GM18909 (cell line): ENCODE data around the gene ZNF12.
"Not testable (repeated sequence)": the region's sequence is repeated elsewhere in the genome, so short reads cannot be mapped to it uniquely, and the experiment has no call there.

Experiments
- ATAC-seq: cut with Tn5 transposase; IDR thresholded peaks from one replicate; pipeline ENCODE4 v1.9.1; 2021; ENCODE audit warnings: mild to moderate bottlenecking; ENCODE audit not compliant: unreplicated experiment, poor library complexity

The ZNF12 gene

DNA sequence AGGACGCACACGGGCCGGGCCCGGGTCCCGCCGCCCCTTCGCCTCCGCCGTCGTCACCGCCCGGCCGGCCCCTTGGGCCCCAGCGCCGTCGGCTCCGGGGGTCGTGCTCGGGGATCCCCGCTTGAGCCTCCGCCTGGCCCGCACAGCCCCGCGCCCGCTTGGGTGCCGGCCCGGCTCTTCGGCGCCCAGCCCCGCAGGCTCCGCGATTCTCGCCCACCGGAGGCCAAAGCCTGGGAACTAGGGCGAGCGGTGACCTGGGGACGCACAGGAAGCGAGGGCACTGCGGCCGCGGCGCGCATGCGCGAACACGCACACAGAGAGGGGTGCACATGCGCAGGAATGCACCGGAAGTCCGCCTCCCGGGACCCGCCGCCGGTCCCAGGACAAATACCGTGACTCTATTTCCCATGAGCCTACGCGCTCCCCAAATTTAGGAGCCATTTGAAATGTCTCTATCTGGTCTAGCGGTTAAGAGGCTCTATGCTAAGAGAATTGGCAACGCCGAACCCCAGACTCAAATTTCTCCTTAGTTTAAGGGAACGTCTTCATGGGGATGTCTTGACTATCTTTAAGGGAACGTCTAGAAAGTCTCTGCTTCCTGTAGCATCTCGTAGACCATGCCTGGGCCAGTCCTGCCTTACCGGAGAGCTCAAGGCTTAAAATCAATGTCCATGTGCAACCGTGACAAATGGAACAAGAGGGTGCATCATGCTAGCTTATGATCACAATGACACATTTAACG lies at the start of gene ZNF12:
Gene ZNF12 (minus strand): TSS at position 282 of the 742 bp plus-strand sequence. CDS start 1,774 bp downstream, outside the sequence.
- peak; percentile 92 for ATAC-seq

DNA sequence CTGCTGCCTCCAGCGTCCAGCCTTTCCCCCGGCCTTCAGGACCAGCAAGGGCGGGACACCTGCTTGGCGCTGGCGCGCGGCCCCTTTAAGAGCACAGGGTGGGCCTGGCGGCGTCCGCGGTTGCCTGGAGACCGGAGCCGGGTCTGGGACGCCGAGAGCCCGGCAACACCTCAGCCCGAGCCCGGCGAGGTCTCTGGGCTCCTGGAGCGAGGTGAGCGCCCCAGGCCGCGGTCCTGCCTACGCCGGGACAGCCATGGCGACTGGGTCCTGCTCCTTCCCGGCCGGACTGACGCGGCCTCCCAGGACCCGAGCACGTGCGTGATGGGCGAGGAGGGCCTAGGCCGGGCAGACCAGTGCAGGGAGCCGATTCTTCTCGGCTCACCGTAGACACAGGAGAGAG lies 47.2 kb upstream of the ZNF12 start, which contains the start of gene RSPH10B2:
Gene RSPH10B2 (plus strand): TSS at position 140 of the 400 bp plus-strand sequence. CDS start 3,575 bp downstream, outside the sequence.
- ATAC-seq, result not testable (repeated sequence)

DNA sequence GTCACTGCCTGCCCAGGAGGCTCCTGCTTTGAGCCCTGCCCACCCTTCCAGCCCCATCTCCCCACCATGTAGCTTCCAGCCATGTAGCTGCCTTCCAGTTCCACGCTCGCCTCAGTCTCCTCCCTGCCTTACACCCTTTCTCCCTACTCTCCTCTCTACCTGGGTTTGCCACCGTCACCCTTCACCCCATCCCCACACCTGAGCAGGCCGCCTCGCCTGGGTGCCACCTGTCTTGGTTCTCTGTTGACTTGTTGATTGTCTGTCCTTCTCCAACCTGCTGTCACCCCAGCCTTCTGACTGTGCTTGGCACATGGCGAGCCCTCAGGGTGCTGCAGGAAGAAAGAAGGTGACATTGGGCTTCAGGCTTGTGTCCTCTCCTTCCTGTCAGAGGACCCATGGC lies 43.4 kb upstream of the ZNF12 start:
- ATAC-seq, result not testable (repeated sequence)

DNA sequence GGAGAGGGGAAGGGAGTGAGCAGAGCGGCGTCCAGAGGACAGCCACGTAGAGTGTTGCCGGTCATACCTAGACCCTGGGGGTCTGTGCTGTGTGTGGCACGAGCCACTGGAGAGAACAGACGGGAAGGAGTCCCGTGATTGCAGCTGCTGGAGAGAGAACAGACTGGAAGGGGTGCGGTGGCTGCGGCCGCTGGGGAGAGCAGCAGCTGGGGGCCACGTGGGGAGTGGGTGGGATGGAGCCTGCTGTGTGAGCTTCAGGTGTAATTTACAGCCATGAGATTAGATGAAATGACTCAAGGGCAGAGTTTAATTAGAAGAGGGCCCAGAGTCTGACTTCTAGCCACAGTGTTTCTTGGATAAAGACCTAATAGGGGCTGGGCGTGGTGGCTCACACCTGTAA lies 42.6 kb upstream of the ZNF12 start:
- ATAC-seq, result not testable (repeated sequence)

DNA sequence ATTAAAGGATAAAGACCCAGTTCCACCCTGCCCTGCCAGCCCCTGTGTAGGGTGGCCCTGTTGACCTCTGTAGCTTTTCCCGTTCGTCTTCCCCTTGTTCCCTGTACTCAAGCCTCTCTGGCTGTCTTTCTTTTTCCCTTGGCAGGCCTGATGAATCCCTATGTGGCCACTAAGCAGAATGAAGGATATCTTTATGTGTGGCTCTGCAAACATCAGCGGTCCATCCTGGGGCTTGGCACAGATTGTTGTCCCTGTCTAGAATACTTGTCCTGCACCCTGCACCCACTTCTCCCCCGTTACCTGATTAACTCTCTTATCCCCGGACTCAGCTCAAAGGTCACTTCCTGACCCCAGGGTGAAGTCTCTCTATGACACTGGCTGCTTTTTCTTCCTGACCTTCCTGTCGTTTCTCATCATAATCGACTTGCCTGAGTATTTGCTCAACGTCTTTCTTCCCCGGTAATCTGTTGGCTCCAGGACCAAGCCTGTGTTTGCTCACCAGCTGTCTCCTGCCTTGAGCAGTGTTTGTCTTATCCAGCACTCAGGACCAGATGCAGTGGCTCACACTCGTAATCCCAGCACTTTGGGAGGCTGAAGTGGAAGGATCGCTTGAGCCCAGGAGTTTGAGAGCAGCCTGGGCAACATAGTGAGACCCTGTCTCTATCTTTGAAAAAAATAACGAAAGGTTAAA lies 37.8 kb upstream of the ZNF12 start:
- not testable (repeated sequence) for ATAC-seq

DNA sequence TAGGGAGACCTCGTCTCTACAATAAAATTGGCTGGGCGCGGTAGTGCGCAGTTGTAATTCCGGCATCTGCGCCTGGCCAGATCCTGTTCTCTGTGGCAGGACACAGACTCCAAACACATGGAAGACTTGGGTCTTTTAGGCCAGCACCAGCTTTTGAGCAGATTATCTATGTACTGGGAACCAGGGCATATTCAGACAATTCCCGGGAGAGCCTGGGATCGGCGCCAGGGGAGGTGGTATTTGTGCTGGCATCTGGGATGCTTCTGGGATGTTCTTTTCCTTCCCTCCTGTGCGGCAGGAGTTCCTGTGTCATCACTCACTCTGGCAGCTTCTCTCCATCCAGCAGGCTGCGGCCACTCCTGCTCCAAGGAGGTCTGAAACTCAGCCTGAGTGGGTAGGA lies 31.7 kb upstream of the ZNF12 start:
- not testable (repeated sequence) for ATAC-seq

DNA sequence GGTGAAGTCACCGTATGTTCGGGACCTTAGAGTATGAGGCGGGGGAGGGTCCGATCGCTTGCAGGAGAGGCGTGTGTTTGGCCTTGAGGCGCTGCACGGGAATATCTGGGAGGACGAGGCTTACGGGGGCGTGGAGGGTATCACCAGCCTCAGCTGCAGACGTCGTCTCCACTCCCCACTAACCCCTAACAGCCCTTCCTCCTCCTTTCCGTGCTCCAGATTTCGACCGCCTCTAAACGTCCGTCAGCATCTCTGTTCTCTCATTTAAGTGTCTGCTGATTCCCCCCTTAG lies 23.5 kb upstream of the ZNF12 start:
- ATAC-seq, result no peak

DNA sequence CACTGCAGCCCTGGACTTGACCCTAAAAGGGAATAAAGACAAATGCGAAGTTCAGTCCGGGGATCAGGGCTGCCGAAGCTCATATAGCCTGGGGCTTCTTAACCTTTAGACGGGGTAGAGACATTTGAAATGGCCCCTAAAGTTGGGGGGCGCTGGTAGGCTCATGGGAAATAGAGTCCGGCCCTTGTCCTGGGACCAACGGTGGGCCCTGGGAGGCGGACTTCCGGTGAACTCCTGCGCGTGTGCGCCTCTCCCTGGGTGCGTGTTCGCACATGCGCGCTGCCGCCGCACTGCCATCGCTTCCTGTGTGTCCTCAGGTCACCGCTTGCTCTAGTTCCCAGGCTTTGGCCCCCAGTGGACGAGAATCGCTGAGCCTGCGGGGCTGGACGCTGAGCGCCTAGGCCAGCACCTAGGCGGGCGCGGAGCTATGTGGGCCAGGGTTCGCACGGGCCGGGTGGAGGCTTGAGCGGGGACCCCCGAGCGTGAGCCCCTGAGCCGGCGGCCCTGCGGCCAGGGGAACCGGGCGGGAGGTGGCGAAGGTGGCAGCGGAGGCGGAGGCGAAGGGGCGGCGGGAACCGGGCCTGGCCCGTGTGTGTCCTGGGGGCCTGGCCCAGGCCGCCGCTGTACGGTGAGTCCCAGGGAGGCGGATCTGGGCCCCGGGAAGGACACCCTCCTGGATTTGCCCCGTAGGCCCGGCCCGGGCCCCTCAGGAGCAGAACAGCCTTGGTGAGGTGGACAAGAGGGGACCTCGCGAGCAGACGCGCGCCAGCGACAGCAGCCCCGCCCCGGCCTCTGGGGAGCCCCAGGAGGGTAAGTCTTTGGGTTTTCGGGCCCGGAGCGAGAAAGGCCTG lies 23.0 kb upstream of the ZNF12 start:
- peak; percentile 92 for ATAC-seq

DNA sequence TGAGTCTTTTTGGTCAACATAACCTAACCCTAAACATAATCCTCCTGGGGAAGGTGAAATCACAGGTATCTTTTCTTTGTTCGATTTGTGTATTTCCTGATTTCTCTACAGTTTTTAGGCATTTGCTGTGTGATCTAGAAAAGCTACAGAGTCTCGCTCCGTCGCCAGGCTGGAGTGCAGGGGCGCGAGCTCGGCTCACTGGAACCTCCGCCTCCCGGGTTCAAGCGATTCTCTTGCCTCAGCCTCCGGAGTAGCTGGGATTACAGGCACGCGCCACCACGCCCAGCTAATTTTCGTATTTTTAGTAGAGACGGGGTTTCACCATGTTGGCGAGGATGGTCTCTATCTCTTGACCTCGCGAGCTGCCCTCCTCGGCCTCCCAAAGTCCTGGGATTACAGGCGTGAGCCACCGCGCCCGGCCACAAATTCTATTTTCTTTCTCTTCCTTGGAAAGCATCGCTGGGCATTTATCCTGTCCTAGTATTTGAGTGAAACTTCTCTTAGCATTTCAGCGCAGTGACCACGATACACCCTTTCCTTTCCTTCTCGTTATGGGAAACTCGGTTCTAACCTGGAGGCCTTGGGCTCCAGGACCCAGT lies 22.2 kb upstream of the ZNF12 start:
- ATAC-seq, result not testable (repeated sequence)

DNA sequence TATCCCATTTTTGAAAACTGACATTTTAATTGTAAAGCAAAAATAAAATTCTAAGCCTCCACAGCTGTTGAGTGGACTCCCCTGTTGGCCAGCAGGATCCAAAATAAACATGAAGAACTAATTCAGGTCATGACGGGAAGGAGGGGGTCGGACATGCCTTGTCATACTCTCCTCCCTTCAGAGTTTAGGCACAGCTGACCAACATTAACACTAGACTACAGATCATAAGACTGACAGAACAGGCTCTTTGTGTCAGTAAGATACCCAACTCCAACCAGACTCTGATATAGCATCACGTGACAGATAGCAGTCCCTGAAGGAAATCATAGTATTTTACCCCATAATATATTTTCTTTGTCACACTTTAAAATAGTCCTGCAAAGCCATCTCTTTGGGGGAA lies 20.9 kb upstream of the ZNF12 start:
- no peak for ATAC-seq

DNA sequence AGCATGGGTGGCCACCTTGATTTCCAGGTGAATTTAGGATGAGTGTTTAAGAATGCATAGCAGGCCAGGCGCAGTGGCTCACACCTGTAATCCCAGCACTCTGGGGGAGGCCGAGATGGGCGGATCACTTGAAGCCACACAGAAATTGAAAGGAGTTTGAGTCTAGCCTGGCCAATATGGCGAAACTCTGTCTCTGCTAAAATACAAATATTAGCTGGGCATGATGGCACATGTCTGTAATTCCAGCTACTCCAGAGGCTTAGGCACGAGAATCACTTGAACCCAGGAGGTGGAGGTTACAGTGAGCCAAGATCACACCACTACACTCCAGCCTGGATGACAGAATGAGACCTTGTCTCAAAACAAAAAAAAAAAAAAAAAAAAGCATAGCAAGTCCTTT lies 19.6 kb upstream of the ZNF12 start:
- ATAC-seq, result not testable (repeated sequence)

DNA sequence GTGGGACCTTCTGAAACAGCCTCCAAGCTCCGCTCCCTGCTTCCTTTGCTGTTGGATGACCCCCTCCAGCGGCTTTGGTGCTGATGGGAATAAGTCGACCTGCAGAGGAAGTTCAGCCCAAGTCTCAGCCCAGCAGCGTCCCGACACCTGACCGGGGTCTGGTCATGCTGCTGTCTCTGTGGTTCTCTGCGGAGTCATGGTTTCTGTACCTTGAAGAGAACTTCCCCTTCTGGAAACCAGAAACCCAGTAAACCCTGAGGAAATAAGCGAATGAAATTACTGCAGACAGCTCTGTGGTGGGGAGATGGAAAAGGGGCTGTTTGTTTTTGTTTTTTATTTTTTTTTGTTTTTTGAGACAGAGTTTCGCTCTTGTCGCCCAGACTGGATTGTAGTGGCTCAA lies 18.3 kb upstream of the ZNF12 start:
- peak; percentile 64 for ATAC-seq

DNA sequence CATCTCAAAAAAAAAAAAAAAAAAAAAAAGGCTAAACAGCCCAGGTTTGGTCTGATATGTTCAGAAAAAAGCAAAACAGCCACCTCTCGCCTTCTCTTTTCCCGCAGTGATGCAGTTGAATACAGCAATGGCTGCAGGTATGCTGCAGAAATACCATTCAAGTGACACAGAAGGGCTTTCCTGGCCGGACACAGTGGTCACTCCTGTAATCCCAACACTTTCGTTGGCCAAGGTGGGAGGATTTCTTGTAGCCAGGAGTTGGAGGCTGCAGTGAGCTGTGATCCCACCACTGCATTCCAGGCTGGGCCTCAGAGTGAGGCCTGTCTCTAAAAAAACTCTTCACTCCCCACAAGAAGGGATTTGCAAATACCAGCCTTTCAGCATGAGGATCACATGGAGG lies 17.6 kb upstream of the ZNF12 start:
- ATAC-seq, result not testable (repeated sequence)

DNA sequence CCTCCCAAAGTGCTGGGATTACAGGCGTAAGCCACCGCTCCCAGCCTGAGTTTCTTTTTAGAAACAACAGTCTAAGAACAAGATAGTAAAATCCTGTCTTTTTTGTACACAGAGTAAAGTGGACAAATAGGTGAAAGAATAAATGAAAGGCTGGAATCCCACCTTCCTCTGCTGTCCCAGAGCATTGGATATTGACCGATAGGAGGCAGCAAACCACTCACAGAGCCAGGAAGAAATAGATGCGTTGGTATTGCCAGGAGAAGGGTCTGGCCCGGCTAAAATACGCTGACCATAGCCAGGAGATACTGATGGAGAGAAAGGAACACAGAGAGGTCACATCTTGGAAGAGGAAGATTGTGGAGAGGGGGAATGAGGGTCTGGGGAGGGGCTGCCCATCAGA lies 11.4 kb upstream of the ZNF12 start:
- ATAC-seq, result no peak

DNA sequence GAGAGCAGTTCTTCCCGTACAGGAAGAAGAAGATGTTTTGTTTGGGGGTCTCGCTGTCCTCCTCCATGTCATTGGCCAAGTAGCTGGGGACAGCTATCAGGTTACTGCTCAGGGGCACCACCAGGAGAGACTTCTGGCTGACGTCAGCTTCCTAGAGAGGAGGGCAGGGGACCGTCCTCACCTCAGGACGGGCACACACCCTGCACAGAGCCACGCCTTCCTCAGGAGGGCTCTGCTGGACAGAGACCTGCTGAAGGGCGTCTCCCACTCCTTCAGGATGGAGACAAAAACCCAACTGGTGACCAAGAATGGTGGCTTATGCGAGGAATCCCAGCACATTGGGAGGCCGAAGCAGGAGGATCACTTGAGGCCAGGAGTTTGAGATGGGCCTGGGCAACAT lies 9.2 kb upstream of the ZNF12 start:
- not testable (repeated sequence) for ATAC-seq

DNA sequence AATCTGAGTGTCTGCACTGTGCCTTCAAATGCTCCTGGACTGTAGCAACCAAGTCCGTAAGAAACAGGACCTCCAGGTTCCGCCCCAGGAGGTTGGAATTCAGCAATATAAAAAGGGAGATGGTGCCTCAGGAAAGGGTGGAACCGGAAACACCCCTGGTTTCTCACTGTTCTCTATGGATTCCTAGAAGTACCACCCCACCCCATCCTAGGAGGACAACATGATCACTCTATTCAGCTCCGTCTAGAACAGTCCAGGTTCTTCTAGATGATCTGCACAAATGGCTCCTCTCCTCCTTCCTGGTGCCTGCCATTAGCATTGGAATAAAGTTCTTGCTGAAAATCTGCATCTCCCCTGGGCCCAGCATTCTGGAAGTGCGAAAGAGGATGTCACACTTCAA lies 7.6 kb upstream of the ZNF12 start:
- no peak for ATAC-seq

DNA sequence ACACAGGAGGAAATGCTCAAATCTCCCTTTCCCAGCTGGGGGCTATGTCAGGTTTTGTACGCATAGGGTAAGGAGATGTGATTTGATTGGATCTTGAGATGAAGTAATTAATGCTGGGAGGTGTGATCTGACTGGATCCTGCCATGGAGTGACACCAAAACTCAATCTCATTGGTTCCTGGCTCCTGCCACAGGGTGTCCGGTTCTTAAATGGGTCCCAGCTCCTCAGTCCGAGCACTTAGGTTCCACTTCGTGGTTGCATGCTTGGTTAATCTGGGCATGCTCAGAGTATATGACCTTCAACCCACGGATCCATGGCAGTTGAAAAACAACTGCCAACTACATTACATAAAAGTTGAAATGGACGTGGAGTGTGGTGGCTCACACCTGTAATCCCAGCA lies 3.1 kb upstream of the ZNF12 start:
- no peak for ATAC-seq

DNA sequence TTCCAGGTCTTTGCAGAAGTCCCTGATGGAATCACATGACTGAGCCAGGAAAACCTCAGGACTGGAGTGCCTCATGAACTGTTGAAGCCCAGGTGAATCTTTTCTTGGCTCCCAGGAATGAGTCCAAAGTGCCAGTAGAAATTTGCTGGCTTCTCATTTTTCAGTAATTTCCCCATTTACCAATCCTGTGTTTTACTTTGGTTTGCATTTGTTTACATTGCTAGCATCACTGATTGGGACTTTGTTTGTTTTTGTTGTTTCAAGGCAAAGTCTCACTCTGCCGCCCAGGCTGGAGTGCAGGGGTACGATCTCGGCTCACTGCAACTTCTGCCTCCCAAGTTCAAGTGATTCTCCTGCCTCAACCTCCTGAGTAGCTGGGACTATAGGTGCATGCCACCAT lies 1.6 kb upstream of the ZNF12 start:
- ATAC-seq, result no peak

DNA sequence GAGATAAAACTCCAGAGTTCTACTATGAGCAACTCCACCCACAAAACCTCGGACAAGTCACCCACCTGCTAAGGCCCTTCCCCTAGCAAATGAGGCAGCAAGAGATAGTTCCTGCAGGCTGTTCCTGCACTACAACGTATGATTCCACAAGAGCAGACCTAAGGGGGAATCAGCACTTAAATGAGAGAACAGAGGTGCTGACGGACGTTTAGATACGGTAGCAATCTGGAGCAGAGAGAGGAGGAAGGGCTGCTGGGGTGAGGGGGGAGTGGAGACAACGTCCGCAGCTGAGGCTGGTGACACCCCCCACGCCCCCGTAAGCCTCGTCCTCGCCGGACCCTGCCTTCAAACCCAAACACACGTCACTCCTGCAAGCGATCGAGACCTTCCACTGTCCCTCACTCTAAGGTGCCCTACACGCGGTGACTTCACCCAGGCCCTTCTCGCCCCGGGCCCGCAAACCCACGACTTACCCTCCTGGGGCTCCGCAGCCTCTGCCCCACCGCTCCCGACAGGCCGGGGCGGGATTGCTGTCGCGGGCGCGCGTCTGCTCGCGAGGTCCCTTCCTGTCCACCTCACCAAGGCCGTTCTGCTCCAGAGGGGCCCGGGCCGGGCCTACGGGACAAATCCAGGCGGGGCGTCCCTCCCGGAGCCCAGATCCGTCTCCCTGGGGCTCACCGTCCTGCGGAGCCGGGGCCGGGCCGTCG lies 635 bp downstream of the ZNF12 start:
- ATAC-seq, result peak; percentile 36

DNA sequence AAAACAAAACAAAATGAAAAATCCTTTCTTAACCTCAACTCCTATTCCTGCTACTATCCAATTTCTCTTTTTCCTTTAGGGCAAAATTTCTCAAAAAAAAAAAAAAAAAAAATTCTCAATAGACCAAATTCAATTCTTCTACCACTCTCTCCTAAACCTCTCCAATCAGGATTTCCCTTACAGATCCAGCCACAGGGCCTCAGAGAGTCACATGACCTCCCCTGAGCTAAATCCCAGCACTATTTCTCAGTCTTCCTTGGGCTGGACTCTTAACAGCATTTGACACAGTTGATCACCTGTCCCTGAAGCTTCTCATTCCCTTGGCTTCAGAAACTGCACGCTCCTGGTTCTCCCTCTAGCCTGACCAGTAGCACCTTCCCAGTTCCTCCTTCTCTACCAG lies 4.9 kb downstream of the ZNF12 start:
- ATAC-seq, result no peak
